GM12878 (cell line): Measurements from ENCODE around the gene IFNL1. TPM values are rescaled to one million over a fixed set of nuclear protein-coding genes. Genes with fewer than 3 reads are reported as not detected.
A peak's percentile ranks its signal among the peaks of the same experiment; 100 is the strongest.

Experiments
- ATAC-seq: fragments of 200-7000 bp; cut with Tn5 transposase; 3 replicates; pipeline ENCODE4 v1.9.1; 2020; ENCODE audit warnings: mild to moderate bottlenecking, moderate library complexity
- BruUV-seq: library from RNA; stranded (reverse); fragments of 400-500 nt; replicated peaks from 2 replicates; lab custom pipeline; 2021; lab: Mats Ljungman, UMichigan
- CTCF ChIA-PET: fragments of 300-600 bp; sonication (Branson Sonifier 250); formaldehyde crosslinking; extraction: SDS; loops from one replicate; lab custom pipeline; 2021; ENCODE audit warnings: inconsistent platforms; lab: Yijun Ruan, JAX
- POLR2A ChIA-PET: fragments of 350-600 bp; formaldehyde crosslinking; extraction: SDS; loops from one replicate; lab custom pipeline; 2021; ENCODE audit warnings: inconsistent platforms; lab: Charles Lee
- RAD21 ChIA-PET: fragments of 300-600 bp; sonication (Branson Sonifier 250); formaldehyde crosslinking; loops from one replicate; lab custom pipeline; 2023; ENCODE audit warnings: antibody characterized with exemption; ENCODE audit not compliant: unreplicated experiment; lab: Charles Lee
- SMC1A ChIA-PET: fragments of 300-600 bp; sonication (Branson Sonifier 250); formaldehyde crosslinking; loops from one replicate; lab custom pipeline; 2023; ENCODE audit not compliant: unreplicated experiment, uncharacterized antibody; lab: Charles Lee
- DNase-seq: peaks from one replicate; pipeline ENCODE4 v3.0.0-alpha.2; 2011; ENCODE audit warnings: low read depth, low spot score
- FAIRE-seq: peaks from 3 replicates; lab custom pipeline; 2011; peaks lifted over from hg19 to GRCh38; lab: Jason Lieb, UNC
- H2AFZ ChIP-seq: 2 replicates; pipeline ENCODE4 v1.6.0; 2011; ENCODE audit warnings: low read depth, low read length, control low read depth; ENCODE audit not compliant: control insufficient read depth
- H3K27ac ChIP-seq: 2 replicates; pipeline ENCODE4 v1.5.1; 2011; ENCODE audit warnings: control low read depth; ENCODE audit not compliant: control insufficient read depth, insufficient read depth
- H3K27me3 ChIP-seq, 2 experiments: replicated peaks in 1 of 2; 2 replicates each; pipeline versions ENCODE4 v1.6.0 to v1.6.1; 2011; ENCODE audit warnings: low read length in 1 of 2; ENCODE audit not compliant: control insufficient read depth in 2 of 2, insufficient read depth in 2 of 2
- H3K36me3 ChIP-seq, 2 experiments: 2 replicates each; pipeline ENCODE4 v1.5.1; 2011; ENCODE audit warnings: low read length in 1 of 2; ENCODE audit not compliant: control insufficient read depth in 2 of 2, insufficient read depth in 2 of 2
- H3K4me1 ChIP-seq: 2 replicates; pipeline ENCODE4 v1.6.1; 2011; ENCODE audit warnings: mild to moderate bottlenecking, low read length, moderate library complexity, mixed read lengths; ENCODE audit not compliant: control insufficient read depth, insufficient read depth
- H3K4me2 ChIP-seq: 2 replicates; pipeline ENCODE4 v1.6.0; 2011; ENCODE audit warnings: control low read depth; ENCODE audit not compliant: control insufficient read depth, insufficient read depth
- H3K4me3 ChIP-seq: fragments of 200-600 bp; sonication (generic); 2 replicates; pipeline ENCODE4 v1.5.1; 2016
- H3K79me2 ChIP-seq: 2 replicates; pipeline ENCODE4 v1.6.0; 2011; ENCODE audit warnings: low read length; ENCODE audit not compliant: control insufficient read depth, insufficient read depth
- H3K9ac ChIP-seq: 2 replicates; pipeline ENCODE4 v1.8.0; 2011; ENCODE audit warnings: low read length, control low read depth, mixed read lengths; ENCODE audit not compliant: control insufficient read depth, insufficient read depth
- H3K9me3 ChIP-seq: replicated peaks from 3 replicates; pipeline ENCODE4 v1.5.1; 2011; ENCODE audit warnings: mild to moderate bottlenecking, low read length; ENCODE audit not compliant: control insufficient read depth, insufficient read depth
- H4K20me1 ChIP-seq: 2 replicates; pipeline ENCODE4 v1.6.0; 2011; ENCODE audit not compliant: control insufficient read depth, insufficient read depth
- MEF2A ChIP-seq: IDR thresholded peaks from 2 replicates; pipeline ENCODE4 v1.6.1; 2011; ENCODE audit warnings: low read depth, mild to moderate bottlenecking, low read length, moderate library complexity; ENCODE audit not compliant: insufficient read depth
- MEF2B ChIP-seq: fragments of 450-650 bp; IDR thresholded peaks from 2 replicates; pipeline ENCODE4 v1.6.1; 2018; ENCODE audit warnings: mild to moderate bottlenecking, moderate library complexity; ENCODE audit not compliant: partially characterized antibody, poor library complexity, severe bottlenecking
- MTA2 ChIP-seq: fragments of 450-650 bp; IDR thresholded peaks from 2 replicates; pipeline ENCODE4 v1.6.1; 2016; ENCODE audit warnings: low read depth, mild to moderate bottlenecking, moderate library complexity
- SPI1 ChIP-seq: IDR thresholded peaks from 2 replicates; pipeline ENCODE4 v1.6.1; 2011; ENCODE audit warnings: low read depth, mild to moderate bottlenecking, low read length, moderate library complexity, borderline replicate concordance; ENCODE audit not compliant: insufficient read depth
- YBX1 ChIP-seq: fragments of 450-650 bp; IDR thresholded peaks from 2 replicates; pipeline ENCODE4 v1.6.1; 2016; ENCODE audit warnings: antibody characterized with exemption
- ZBTB11 ChIP-seq: fragments of 450-650 bp; formaldehyde crosslinking; IDR thresholded peaks from 2 replicates; pipeline ENCODE4 v1.5.0; 2022; ENCODE audit warnings: mild to moderate bottlenecking, missing genetic modification characterization
- WGBS: methylation state at CpG from one replicate; pipeline ENCODE4 v1.1.6; 2016; ENCODE audit warnings: low lambda C conversion rate; ENCODE audit not compliant: insufficient replicate concordance, insufficient coverage; ENCODE audit errors: missing lambda C conversion rate; 5-methylcytosine and 5-hydroxymethylcytosine counted together
- in situ Hi-C: fragments of 300-500 bp; cut with MboI; formaldehyde crosslinking; loops from 9 replicates; pipeline ENCODE4 v1.14.3; 2018; ENCODE audit warnings: mixed read lengths
- intact Hi-C: fragments of 100-400 bp; cut with micrococcal nuclease; formaldehyde crosslinking; loops from one replicate; pipeline ENCODE4 v1.14.2; 2022; ENCODE audit not compliant: unreplicated experiment
- polyA plus RNA-seq, 11 experiments: library from polyadenylated mRNA; depleted of rRNA in 4 of 11; unstranded in 6 of 11; stranded (reverse) in 5 of 11; fragments of >200 nt; fragmentation: Nextera tagmentation in 4 of 11; fragmentation: Illumina TruSeq in 1 of 11; extraction: Ambion mirVana in 4 of 11; extraction: Trizol in 1 of 11; gene quantifications; 1 replicate in 1 of 11; 2 replicates in 10 of 11; pipeline versions ENCODE4 v1.2.1 to v1.2.3, GENCODE V29; 2011 to 2016; ENCODE audit warnings: inconsistent platforms in 2 of 11, missing spikeins in 2 of 11, low read depth in 1 of 11
- total RNA-seq, 4 experiments: library from RNA; depleted of rRNA in 3 of 4; stranded (reverse); fragments of >200 nt in 3 of 4; fragmentation: Illumina TruSeq in 1 of 4; extraction: Trizol in 1 of 4; gene quantifications; 2 replicates each; pipeline versions ENCODE4 v1.2.1 to v1.2.3, GENCODE V29; 2013 to 2021

IFNL1 gene
- total and polyA plus RNA-seq, 10 of the 15 experiments (the other 5 are each of a cell fraction or from before 2014, with no cell fraction given), result not detected

- ChIA-PET SMC1A (no interaction called here), POLR2A (no interaction called here), RAD21 (no interaction called here), CTCF (no interaction called here)
- Histone ChIP-seq H3K27me3 (no peaks in the 10 kb centered on the region; a peak in 1 of 4 replicates), H3K79me2 (no peaks in the 10 kb centered on the region), H4K20me1 (no peaks in the 10 kb centered on the region), H3K9ac (no peak overlapping the region), H3K4me2 (no peak overlapping the region), H3K9me3 (no peaks in the 10 kb centered on the region), H3K27ac (no peak overlapping the region), H3K4me3 (no peak overlapping the region), H3K36me3 (no peaks in the 10 kb centered on the region; a peak in 1 of 4 replicates), H2AFZ (no peak overlapping the region), H3K4me1 (no peaks in the 10 kb centered on the region)
- intact Hi-C loops (no loop called here), in situ Hi-C loops (no loop called here)
- FAIRE-seq (no peak), DNase-seq (no peak), ATAC-seq (no peak)
- TF ChIP-seq SPI1, result peak; percentile 15; the same call in 1 of the 2 replicates
- TF ChIP-seq MEF2A, result no peak
- 47% methylated on average over 4 of the region's 4 CpGs for WGBS
- BruUV-seq, result no TSS peak
These were observed 21.3 kb downstream of the IFNL1 start for GRCh38 chr19:39317476-39317875.

GRCh38 chr19:39318071-39318470, 21.9 kb downstream of the IFNL1 start:
- CTCF ChIA-PET, result interaction anchor here (0.6 kb wide), 1 partner anchor 50 kb away, joined by 4 read pairs; no protein-coding TSS in a partner anchor
- H3K4me2 ChIP-seq, result no peak overlapping the region
- WGBS, result 65% methylated on average over 5 of the region's 5 CpGs
- no peaks in the 10 kb centered on the region; a peak in 1 of 4 replicates for H3K27me3 ChIP-seq
- no peaks in the 10 kb centered on the region; a peak in 1 of 4 replicates for H3K36me3 ChIP-seq
- H3K4me3 ChIP-seq, result no peak overlapping the region
- no peaks in the 10 kb centered on the region for H3K9me3 ChIP-seq
- FAIRE-seq, result no peak
- RAD21 ChIA-PET, result no interaction called here
- no peak for ATAC-seq
- H3K79me2 ChIP-seq, result no peaks in the 10 kb centered on the region
- no peak overlapping the region for H3K27ac ChIP-seq
- H3K4me1 ChIP-seq, result no peaks in the 10 kb centered on the region
- no peak overlapping the region for H2AFZ ChIP-seq
- DNase-seq, result no peak
- intact Hi-C loops, result no loop called here
- SMC1A ChIA-PET, result no interaction called here
- H4K20me1 ChIP-seq, result no peaks in the 10 kb centered on the region
- BruUV-seq, result no TSS peak
- no peak for TF ChIP-seq MEF2B
- TF ChIP-seq YBX1, result no peak
- no peak for TF ChIP-seq ZBTB11
- no peak for TF ChIP-seq MTA2
- H3K9ac ChIP-seq, result no peak overlapping the region
- in situ Hi-C loops, result no loop called here
- POLR2A ChIA-PET, result no interaction called here
